HG03108 (cell line): Measurements from ENCODE around the gene SGCD.

ENCODE experiments used
- ATAC-seq: cut with Tn5 transposase; IDR thresholded peaks from one replicate; pipeline ENCODE4 v1.9.1; 2021; ENCODE audit warnings: moderate library complexity; ENCODE audit not compliant: unreplicated experiment

Gene SGCD

GRCh38 chr5:156682971-156683370 is 356.0 kb downstream of the SGCD start:
- no peak for ATAC-seq

GRCh38 chr5:156683509-156683908 is 356.5 kb downstream of the SGCD start:
- ATAC-seq = no peak

GRCh38 chr5:156684216-156684615 is 357.3 kb downstream of the SGCD start:
- ATAC-seq = no peak

- ATAC-seq = no peak
These were observed 358.5 kb downstream of the SGCD start for GRCh38 chr5:156685481-156685880.

GRCh38 chr5:156686380-156686779 is 359.4 kb downstream of the SGCD start:
- no peak for ATAC-seq

- ATAC-seq = no peak
These were observed 359.8 kb downstream of the SGCD start for GRCh38 chr5:156686796-156687195.

GRCh38 chr5:156687514-156687913 is 360.6 kb downstream of the SGCD start:
- ATAC-seq = no peak

- ATAC-seq = no peak
These were observed 364.6 kb downstream of the SGCD start for GRCh38 chr5:156691572-156691971.

- no peak for ATAC-seq
These were observed 366.1 kb downstream of the SGCD start for GRCh38 chr5:156693113-156693512.

- ATAC-seq = no peak
These were observed 367.6 kb downstream of the SGCD start for GRCh38 chr5:156694598-156694997.

GRCh38 chr5:156695774-156696173 is 368.8 kb downstream of the SGCD start:
- no peak for ATAC-seq

- ATAC-seq = no peak
These were observed 371.4 kb downstream of the SGCD start for GRCh38 chr5:156698323-156698722.

GRCh38 chr5:156699147-156699546 is 372.2 kb downstream of the SGCD start:
- no peak for ATAC-seq

- no peak for ATAC-seq
These were observed 377.2 kb downstream of the SGCD start for GRCh38 chr5:156704139-156704538.

- ATAC-seq = no peak
These were observed 379.7 kb downstream of the SGCD start for GRCh38 chr5:156706631-156707030.

GRCh38 chr5:156707750-156708149 is 380.8 kb downstream of the SGCD start:
- ATAC-seq = no peak

GRCh38 chr5:156715287-156715686 is 388.3 kb downstream of the SGCD start:
- no peak for ATAC-seq

- no peak for ATAC-seq
These were observed 389.8 kb downstream of the SGCD start for GRCh38 chr5:156716591-156717380.

- no peak for ATAC-seq
These were observed 392.0 kb downstream of the SGCD start for GRCh38 chr5:156718985-156719384.

- no peak for ATAC-seq
These were observed 395.4 kb downstream of the SGCD start for GRCh38 chr5:156722358-156722757.

GRCh38 chr5:156735477-156735876 is 408.5 kb downstream of the SGCD start:
- ATAC-seq = no peak

GRCh38 chr5:156741516-156741915 is 414.6 kb downstream of the SGCD start:
- no peak for ATAC-seq

- ATAC-seq = no peak
These were observed 426.9 kb downstream of the SGCD start for GRCh38 chr5:156753846-156754245.
